HG03196 (cell line): ENCODE results near the gene ABCA13.
A peak's percentile ranks its signal among the peaks of the same experiment; 100 is the strongest.

Source experiments
- ATAC-seq: cut with Tn5 transposase; IDR thresholded peaks from one replicate; pipeline ENCODE4 v1.9.1; 2021; ENCODE audit not compliant: unreplicated experiment

ABCA13 gene

DNA sequence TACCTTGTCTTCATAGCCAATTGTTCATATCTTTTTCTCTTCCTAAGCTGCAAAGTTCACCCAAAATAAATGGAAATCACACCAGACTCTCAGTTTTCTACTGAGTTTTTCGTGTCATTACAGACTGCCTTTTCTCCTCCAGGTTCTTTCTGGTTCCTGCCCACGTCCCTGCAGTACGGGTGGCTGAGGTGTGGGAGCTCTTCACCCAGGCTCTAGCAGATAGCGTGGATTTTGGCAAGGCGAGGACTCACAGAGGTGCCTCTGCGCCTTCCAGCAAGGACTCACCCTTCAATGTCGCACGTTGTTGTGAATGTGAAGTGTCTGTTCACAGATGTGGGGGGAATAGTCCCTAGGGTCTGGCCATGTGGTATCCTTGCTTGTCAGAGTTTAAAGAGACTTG lies 71.6 kb downstream of the ABCA13 start:
- ATAC-seq: no peak

DNA sequence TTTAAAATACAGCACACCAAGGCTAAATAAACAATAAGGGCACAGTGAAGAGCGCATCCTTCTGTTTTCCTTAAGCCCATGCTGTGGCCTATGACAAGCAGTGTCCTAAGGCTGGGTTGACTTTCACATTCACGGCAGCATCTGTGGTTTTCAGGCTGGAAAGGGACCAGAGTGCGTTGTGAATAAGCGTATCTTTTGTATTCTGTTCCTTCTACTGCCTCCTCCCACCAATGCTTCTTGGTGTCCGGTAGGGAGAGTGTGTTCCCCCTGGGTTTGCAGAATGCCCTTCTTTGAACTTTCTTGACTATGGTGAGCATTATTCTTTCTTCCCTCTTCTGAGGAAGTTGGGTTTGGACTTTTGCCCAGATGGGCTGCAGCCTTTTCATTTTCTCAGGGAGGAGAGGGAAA lies 73.6 kb downstream of the ABCA13 start:
- no peak for ATAC-seq

DNA sequence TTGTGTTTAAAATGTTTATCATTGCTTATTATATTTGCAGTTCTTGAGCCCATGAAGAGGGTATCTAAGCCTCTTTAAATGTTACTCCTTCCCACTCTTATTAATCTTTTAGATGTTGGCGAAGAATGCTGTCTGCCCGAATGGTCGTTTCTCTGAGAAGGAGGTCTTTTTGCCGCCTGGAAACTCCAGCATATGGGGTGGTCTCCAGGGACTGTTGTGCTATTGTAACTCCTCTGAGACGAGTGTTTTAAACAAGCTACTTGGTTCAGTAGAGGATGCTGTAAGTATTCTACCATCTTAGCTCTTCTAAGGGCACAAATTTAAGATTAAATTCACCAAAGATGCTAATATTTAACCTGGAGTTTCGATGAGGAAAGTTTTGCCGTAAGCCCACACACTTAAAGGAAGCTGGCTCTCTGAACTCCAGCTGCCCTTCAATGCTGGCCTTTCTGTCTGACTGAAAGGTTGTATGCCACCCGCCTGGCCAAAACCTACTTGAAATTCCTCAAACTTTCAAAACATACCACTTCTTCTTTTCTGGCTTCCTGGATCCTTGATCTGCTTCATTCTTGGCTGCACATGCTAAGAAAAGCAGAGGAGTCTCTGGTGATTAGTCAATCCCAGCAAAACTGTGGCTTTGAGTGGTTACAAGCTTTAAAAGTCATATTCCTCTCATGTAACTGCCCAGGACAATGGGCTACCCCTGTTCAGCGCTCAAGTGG lies 74.7 kb downstream of the ABCA13 start:
- ATAC-seq: peak; percentile 82

DNA sequence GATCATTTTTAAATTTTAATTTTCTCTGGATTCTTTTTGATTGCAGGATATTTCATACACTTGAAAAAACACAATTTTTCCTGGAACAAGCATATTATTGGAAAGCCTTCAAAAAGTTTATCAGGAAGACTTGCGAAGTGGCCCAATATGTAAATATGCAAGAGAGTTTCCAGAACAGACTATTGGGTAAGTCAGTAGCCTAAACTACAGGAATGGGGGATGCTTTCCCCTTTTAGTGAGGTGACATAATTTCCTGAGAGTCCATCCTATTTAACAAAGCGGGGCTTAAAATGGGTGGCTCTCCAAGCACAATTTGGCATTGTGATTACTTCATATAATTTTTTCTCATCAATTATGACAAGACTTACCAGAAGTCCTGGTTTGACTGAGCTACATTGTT lies 77.9 kb downstream of the ABCA13 start:
- ATAC-seq: no peak

DNA sequence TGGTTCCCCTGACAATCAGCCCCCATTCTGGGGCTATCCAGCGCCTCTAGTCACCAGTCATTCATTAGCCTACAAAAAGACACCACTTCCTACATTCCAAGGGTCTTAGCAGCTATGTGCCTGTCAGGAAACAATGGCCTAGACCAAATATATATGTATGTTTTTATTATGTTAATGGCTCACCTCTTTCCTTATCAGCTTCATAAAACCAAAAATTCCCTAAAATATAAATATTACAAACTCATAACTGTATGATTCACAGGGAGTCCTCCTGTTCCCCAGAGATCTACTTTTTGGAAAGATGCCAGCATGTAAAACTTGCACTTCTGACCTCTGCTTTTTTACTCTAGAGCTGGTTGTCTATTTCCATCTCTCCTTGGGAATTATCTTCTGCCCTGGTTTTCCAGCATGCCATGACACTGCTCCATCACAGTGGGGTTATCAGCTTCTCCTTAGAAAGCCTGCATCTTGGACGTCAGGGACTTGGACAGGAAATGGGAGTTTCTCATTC lies 79.2 kb downstream of the ABCA13 start:
- ATAC-seq: no peak

DNA sequence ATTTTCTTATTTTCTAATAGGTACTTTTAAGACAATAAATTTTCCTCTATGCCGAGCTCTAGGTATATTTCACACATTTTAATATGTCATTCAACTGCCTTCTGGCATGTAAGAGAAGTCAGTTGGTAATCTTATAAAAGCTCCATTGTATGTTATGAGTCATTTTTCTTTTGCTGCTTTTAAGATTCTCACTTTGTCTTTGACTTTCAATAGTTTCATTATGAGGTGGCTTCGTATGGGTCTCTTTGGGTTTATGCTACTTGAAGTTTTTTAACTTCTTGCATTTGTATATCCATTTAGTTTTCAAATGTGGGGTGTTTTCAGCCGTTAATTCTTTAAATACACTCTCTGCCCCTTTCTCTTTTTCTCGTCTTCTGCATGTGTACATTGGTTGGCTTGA lies 80.5 kb downstream of the ABCA13 start:
- peak; percentile 79 for ATAC-seq

DNA sequence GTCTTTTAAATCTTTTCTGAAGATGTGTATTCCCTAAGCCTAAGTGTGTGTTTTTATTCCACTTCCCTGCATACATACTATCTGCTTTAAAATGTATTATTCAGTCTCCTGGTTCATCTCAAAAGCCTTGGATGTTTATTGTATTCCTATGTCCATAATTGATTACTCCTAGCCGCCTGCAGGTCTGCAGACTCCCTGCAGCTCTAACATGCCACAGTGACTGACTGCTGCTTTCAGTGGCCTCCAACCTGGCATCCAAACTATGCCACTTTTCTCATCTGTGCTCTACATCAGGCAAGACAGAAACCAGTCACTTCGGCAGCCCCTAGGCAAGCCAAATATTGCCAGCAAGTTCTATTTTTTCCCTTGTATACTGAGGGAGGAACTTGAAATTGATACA lies 81.7 kb downstream of the ABCA13 start:
- no peak for ATAC-seq

DNA sequence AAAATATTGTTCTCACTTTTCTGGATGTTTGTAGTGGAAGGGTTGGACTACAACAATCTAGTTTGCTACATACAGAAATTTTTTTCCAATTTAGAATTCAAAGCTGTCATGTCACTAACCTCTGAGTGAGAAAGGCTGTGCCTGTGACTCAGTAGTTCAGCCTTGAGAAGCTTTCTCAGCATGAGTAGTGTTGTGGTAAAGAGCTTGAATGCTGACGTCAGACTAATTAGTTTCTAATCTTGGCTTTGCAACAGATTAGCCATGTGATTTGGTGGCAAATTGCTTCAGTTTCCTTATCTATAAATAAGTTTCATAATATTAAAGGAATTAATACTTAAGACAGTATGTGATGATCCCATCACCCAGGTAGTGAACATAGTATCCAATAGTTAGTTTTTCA lies 83.8 kb downstream of the ABCA13 start:
- ATAC-seq: peak; percentile 60

DNA sequence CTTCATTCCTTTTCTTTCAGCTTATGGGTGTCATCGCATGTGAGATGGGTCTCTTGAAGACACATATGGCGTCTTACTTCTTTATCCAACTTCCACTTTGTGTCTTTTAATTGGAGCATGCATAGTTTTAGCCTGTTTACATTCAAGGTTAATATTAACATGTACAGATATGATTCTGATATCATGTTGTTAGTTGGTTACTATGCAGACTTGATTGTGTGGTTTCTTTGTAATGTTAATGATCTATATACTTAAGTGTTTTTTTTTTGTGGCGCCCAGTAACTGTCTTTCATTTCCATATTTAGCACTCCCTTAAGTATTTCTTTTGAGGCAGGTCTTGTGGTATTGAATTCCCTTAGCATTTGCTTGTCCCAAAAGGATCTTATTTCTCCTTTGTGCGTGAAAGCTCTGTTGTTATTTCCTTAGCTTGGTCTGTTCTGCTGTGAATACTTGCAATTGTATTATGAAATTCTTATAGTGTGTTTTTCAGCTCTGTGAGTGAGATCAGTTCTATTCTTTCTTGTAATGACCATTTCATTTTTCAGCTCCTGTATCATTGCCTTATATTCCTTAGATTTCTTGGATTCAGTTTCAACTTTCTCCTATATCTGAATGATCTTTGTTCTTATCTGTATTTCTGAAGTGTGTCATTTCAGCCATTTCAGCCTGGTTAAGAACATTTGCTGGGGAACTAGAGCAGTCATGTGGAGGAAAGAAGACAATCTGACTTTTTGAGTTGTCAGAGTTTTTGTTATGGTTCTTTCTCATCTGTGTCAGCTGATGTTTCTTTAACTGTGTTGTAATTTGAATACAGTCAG lies 88.4 kb downstream of the ABCA13 start:
- ATAC-seq: no peak

DNA sequence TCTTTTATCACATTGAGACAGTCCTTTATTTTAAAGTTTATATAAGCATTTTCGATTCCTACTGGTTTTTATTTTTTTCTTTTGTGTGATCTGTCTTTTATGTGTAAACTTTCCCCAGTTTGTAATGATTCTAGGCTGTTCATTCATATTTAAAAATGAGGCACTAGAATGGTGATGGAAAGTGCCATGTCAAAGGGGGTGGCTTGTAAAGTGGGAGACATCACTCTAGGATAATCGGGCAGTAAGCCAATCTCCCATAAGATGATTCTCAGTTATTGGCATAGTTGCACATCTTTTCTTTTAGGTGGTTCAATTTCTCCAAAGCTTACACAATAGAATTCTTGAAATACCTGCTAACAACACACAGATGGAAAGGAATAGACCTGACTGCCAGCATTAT lies 90.4 kb downstream of the ABCA13 start:
- ATAC-seq: no peak

DNA sequence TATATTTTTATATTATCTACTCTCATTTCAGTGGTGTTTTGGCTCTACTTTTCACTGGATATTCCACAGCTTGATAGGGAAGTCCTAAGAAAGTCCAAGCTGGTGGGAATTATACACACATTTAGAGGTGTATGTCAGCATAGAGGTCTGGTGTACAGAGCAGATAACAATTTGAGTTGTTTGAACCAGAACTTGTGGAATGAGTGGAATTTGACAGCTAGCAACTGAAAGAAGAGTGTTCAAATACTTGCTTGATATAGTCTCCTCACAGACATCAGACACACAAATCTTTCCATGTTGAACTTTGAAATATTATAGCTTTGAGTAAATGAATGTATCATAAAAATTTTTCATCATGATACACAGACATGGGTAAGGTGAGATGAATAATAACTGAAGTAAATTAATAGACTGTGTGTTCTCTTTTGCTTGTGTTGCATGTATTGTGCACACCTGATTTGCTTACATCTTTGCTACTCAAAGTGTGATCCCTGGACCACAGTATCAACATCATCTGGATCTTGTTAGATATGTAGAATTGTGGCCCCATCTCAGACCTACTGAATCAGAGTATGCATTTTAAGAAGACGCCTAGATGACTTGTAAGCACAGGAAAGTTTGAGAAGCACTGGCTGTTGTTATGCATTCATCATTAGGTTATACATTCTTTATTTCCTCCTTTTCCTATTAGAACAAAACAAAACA lies 91.5 kb downstream of the ABCA13 start:
- no peak for ATAC-seq

DNA sequence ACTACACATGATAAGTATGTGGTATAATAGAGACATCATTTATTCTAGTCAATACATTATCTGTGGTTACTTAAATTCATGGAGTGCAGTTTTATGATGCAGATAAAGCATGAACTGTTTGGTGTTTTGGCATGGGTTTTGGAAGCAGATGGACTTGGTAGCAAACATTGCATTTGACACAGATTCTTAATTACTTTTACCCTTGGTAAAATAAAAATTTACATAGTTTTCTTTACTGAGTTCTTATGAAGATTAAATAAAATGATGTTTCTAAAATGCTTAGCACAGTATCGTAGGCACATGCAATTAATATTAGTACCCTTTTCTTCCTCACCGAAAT lies 92.0 kb downstream of the ABCA13 start:
- no peak for ATAC-seq

DNA sequence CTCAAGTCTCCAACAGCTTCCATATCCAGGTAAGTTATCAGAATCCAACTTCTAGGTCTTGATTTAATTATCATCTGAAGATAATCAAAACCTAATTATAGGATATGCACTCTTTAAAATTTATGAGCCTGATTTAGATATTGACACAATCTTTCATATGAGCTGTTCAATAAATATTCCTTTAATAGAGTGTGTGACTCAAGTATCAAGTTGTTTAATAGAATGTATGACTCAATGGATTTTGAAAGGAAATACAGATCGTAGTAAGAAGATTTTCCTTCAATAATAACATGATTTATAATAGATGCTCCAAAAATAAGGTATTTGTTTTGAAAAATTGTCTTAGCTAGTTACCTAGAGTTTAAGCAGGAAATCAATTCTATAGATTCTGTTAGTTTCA lies 97.8 kb downstream of the ABCA13 start:
- ATAC-seq: no peak

DNA sequence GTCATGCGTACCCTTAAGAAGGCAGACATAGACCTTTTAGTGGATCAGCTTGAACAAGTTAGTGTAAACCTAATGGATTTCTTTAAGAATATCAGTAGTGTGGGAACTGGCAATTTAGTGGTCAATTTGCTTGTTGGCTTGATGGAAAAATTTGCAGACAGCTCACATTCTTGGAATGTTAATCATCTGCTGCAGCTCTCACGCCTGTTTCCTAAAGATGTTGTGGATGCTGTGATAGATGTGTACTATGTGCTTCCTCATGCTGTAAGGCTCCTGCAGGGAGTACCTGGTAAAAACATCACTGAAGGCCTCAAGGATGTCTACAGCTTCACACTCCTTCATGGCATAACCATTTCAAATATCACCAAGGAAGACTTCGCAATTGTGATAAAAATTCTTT lies 103.4 kb downstream of the ABCA13 start:
- ATAC-seq: no peak

DNA sequence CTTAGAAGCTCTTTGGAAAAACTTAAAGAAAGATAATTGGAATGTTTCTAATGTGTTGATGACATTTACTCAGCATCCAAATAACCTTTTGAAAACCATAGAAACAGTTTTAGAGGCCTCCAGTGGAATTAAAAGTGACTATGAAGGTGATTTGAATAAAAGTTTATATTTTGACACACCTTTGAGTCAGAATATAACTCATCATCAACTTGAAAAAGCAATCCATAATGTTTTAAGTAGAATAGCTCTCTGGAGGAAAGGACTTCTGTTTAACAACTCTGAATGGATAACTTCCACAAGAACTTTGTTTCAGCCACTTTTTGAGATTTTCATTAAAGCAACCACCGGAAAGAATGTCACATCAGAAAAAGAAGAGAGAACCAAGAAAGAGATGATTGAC lies 108.2 kb downstream of the ABCA13 start:
- no peak for ATAC-seq

DNA sequence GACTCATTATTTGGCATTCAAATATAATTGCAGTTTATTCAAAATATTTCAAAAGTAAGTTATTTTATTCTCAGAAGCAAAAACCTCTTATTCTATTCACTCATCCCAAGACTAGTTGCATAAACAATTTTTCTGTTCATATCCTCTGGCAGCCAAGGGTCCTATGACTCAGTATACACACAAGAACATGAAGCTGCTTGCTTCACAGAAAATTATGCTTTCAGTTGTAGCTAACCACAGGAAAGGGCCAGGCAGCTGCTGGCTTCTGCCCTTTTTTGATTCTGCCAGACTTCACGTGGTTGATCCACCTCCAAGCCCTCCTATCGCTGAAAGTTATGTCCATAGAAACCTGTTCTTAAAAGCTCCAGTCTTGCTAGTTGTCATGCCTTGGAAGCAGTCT lies 108.8 kb downstream of the ABCA13 start:
- no peak for ATAC-seq

DNA sequence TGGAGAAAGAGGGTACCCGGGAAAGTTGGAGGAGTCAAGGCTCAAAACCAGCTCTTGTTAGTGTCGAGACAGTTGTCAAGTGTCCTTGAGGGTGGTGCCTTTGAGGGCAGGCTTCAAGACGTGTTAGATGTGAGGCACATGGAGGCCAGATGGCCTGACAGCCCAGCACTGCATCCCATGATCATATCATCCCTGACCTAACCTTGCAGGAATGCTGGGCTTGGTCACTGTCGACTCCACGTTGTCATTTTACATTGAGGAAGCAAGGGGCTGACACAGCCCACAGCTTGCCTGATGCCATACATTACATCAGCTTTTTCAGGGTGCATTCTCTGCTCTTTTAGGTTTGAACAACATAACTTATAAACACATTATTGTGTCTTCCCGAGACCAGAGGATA lies 114.1 kb downstream of the ABCA13 start:
- no peak for ATAC-seq

DNA sequence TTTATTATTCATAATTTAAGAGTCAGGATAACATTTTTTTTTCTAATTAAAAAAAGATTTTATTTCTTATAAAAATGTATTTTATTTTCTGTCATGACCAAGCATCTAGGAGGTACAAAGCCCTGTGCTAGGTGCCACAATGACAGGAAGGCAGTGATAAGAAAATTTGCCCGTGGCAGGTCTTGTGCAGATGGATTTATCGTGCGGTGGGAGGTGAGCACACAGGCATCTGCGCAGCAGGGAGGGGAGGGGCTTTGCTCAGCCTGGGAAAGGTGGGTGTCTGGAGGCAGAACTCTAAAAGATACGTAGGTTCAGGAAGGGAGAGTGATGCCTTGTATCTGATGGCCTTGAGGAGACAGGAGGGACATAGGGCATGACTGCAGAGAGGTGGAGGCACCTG lies 115.6 kb downstream of the ABCA13 start:
- no peak for ATAC-seq

DNA sequence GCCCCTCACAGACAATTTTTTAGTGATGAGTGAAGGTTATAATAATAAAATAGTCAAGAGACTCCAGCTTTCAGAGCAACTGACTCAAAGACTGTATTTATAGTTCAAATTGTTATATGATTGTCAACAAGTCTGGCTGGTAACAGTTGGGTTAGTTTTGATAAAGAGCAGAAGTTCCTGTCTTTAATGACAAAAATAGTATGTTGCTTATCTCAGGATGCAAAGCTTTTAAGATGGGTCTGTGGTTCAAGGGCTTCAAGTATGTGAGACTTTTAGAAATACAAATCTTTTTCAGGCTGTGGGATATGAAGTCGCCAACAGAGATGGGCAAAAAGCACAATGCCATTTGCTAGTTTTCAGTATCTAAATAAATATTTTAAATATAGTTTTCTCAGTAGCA lies 118.4 kb downstream of the ABCA13 start:
- no peak for ATAC-seq

DNA sequence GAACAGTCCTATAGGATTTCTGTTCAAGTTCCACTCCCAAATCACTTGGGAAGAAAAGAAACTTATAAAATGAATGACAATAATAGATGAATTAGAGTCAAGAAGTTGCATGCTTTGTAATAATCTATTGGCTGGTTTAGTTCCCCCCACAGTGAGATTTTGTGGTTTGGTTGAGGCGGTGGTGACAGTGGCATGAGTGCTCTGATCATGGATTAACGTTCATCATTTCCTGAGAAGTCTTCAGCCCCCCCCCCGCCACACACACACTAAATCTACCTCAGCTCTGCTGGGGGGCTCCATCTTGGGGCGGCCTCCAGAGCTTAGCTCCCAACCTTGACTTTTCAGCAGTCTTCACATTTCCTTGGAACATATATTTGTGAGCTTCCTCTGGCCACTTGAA lies 121.7 kb downstream of the ABCA13 start:
- no peak for ATAC-seq

DNA sequence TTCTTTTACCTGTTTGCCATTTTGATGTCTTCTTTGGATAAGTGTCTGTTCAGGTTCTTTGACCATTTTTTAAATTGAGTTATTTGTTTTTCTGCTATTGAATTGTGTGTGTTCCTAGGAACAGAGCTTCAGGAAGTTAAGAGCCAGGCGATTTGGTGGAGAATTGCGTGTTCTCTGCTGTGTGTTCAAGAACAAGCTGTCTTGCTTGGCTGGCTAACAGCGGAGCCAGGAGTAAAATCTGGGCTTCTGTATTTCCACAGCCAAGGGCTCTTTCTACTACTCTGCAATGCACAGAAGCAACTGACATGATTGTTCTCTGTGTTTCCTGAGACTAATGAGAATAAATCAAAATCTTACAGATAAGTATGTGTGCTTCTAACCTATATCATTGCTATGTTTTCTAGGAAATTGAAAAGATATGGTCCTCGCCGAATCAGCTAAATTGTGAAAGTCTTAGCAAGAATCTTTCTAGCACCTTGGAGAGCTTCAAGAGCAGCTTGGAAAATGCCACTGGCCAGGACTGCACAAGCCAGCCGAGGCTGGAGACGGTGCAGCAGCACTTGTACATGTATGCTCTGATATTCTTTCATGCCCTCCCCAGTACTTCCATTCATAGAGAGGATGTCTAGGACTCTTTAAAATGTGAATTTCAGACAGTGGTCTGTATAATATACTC lies 124.2 kb downstream of the ABCA13 start:
- no peak for ATAC-seq
